ENCODE measurements around the gene CCR6.
"Not testable (repeated sequence)": the region's sequence is repeated elsewhere in the genome, so short reads cannot be mapped to it uniquely, and the experiment has no call there.

CCR6 gene

DNA sequence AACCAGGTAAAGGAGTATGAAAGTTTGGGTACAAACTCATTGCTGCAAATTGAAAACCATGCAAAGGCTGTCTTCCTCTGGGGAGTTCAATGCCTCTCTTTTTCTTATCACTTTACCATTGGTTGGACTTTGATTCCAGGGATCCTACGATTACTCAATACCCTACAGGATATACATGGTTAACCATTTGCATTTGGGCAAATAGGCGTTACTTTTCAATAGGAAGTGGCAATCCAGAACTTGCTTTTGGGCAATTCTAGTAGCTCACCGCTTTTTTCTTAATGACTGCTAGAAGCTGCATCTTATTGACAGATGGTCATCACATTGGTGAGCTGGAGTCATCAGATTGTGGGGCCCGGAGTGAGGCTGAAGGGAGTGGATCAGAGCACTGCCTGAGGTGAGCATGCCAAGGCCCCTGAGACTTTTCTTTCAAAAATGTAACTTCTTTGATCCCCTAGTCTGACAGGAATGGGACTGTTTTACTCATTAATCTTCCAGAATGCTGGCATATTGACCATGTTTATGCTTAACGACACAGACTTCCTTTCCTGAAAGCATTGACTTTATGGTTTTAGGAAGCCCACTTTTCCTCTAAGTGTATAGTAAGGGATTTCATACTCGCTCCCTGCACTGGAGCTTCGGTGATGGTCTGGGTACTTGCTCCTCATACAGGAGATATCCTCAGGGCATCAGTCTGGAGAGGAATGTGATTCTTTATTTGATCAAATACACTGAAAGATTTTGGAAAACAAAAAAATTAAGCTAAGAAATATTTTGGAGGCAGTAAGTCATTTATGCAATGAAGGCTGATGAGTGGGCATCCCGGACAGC, at the start of gene CCR6:
TSS of gene CCR6 (plus strand) at position 270 of the 831 bp plus-strand sequence. CDS start 13,039 bp downstream, outside the sequence.
- no peaks in the 10 kb centered on the region for H3K9me3 ChIP-seq (ENCODE audit: control insufficient read depth, insufficient read depth, low read length)
- no peaks in the 10 kb centered on the region for H3K4me1 ChIP-seq (ENCODE audit: control insufficient read depth, insufficient read depth, low read length)
- H3K9ac ChIP-seq (ENCODE audit: low read depth, low read length), result no peak within 1 kb of the TSS
- H3K36me3 ChIP-seq (ENCODE audit: control insufficient read depth, insufficient read depth, low read length), result no peaks in the 10 kb centered on the region
- H3K4me3 ChIP-seq (ENCODE audit: low read depth, low read length), result no peak within 1 kb of the TSS
- H3K27me3 ChIP-seq (ENCODE audit: control insufficient read depth, insufficient read depth, low read length), result no peaks in the 10 kb centered on the region

DNA sequence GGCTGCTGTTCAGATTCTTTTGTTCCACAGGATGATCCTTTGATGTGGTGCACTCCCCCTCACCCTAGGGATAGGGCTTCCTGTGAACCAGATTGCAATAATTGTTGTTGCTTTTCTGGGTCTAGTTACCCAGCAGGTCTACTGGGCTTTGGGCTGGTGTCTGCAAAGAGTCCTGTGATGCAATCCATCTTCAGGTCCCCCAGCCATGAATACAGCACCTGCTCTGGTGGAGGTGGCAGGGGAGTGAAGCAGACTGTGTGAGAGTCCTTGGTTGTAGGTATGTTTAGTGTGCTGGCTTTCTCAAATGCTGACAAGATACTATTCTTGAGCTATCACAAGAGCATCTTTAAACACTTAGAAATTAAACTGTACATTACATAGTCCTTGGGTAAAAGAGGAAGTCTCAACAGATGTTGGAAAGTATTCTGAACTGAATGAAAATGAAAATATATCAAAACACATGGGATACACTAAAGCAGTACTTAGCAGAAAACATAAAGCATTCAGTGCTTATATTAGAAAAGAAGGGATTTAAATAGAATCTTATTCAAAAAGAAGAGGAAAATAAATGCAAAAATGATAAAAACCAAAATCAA, 49.1 kb upstream of the CCR6 start:
- H3K9ac ChIP-seq (ENCODE audit: low read depth, low read length), result no peak overlapping the region
- no peaks in the 10 kb centered on the region for H3K36me3 ChIP-seq (ENCODE audit: control insufficient read depth, insufficient read depth, low read length)
- H3K4me1 ChIP-seq (ENCODE audit: control insufficient read depth, insufficient read depth, low read length), result no peaks in the 10 kb centered on the region
- no peaks in the 10 kb centered on the region for H3K9me3 ChIP-seq (ENCODE audit: control insufficient read depth, insufficient read depth, low read length)
- no peak overlapping the region for H3K4me3 ChIP-seq (ENCODE audit: low read depth, low read length)
- H3K27me3 ChIP-seq (ENCODE audit: control insufficient read depth, insufficient read depth, low read length), result no peaks in the 10 kb centered on the region

DNA sequence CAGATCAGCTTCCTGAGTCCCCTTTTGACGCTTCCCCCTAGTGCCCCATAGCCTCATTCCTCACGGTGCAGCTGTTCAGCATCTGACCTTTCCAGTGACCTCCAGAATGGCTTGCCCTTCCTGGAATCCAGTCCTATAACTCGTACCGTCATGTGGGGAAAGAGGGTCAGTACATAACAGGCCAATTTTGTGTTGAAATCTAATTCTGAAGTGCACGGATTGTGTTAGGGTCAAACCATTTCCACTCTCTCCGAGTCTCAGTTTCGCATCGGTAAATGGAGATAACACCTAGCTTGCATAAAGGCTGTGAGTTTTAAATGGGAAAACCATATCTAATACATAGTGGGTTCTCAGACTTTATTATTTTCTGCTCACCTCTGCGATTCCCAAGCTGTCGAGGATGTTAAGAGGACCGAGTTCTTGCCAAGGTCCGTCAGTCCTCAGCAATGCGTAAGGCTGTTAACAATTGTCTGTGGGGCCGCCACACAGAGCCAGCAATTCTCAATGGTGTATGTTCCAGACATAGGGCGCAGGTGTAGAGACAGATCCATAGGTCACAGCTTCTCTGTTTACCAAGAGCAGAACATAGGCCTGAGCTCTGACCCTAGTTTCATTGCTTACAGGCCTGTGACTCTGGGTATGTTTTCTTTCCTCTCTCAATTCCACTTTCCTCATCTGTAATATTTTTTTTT, 45.5 kb upstream of the CCR6 start:
- Histone ChIP-seq H3K27me3 (ENCODE audit: control insufficient read depth, insufficient read depth, low read length) (no peaks in the 10 kb centered on the region), H3K9ac (ENCODE audit: low read depth, low read length) (no peak overlapping the region), H3K9me3 (ENCODE audit: control insufficient read depth, insufficient read depth, low read length) (no peaks in the 10 kb centered on the region), H3K4me3 (ENCODE audit: low read depth, low read length) (no peak overlapping the region), H3K36me3 (ENCODE audit: control insufficient read depth, insufficient read depth, low read length) (no peaks in the 10 kb centered on the region), H3K4me1 (ENCODE audit: control insufficient read depth, insufficient read depth, low read length) (no peaks in the 10 kb centered on the region)

DNA sequence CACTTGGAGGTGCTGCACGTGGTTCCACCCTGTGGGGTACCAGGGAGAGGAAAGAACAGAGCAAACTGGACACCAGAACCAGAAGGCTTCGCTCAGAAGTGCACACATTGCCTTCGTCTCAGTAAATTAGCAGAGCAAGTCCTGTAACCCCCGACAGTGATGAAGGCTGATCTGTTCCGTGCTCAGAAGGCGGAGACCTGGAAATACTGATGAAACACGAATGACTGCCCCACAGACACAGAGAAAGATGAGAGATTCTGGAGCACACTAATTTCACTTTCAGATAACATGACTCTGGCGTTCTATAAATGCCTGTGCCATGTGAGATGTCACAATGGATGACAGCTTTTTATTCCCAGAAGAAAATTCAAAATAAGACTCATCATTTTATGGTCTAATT, 44.2 kb upstream of the CCR6 start:
- no peak overlapping the region for H3K9ac ChIP-seq (ENCODE audit: low read depth, low read length)
- H3K36me3 ChIP-seq (ENCODE audit: control insufficient read depth, insufficient read depth, low read length), result no peaks in the 10 kb centered on the region
- H3K4me1 ChIP-seq (ENCODE audit: control insufficient read depth, insufficient read depth, low read length), result no peaks in the 10 kb centered on the region
- no peaks in the 10 kb centered on the region for H3K9me3 ChIP-seq (ENCODE audit: control insufficient read depth, insufficient read depth, low read length)
- H3K4me3 ChIP-seq (ENCODE audit: low read depth, low read length), result no peak overlapping the region
- no peaks in the 10 kb centered on the region for H3K27me3 ChIP-seq (ENCODE audit: control insufficient read depth, insufficient read depth, low read length)

DNA sequence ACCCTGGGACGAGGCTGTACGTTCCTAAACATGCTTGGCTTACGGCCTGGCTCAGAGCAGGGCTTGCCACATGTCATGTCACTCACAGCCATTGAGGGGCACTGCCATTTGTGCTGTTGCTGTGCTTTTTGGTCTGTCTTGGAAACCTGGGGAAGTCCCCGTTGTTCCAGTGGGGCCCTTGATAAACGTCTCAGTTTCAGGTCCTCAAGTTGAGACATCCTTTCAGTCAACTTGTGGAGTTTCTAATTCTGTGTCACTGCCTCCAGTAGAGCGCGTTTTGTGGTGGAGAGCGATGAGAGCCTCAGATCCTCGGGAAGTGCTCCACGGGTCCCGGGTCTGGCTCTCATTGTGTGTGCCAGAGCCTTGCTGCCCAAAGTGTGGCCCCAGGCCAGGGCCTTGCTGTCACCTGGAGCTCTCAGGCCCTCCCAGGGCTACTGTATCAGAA, 43.0 kb upstream of the CCR6 start:
- H3K4me3 ChIP-seq (ENCODE audit: low read depth, low read length), result no peak overlapping the region
- no peaks in the 10 kb centered on the region for H3K4me1 ChIP-seq (ENCODE audit: control insufficient read depth, insufficient read depth, low read length)
- H3K36me3 ChIP-seq (ENCODE audit: control insufficient read depth, insufficient read depth, low read length), result no peaks in the 10 kb centered on the region
- H3K27me3 ChIP-seq (ENCODE audit: control insufficient read depth, insufficient read depth, low read length), result no peaks in the 10 kb centered on the region
- H3K9me3 ChIP-seq (ENCODE audit: control insufficient read depth, insufficient read depth, low read length), result no peaks in the 10 kb centered on the region
- H3K9ac ChIP-seq (ENCODE audit: low read depth, low read length), result no peak overlapping the region

DNA sequence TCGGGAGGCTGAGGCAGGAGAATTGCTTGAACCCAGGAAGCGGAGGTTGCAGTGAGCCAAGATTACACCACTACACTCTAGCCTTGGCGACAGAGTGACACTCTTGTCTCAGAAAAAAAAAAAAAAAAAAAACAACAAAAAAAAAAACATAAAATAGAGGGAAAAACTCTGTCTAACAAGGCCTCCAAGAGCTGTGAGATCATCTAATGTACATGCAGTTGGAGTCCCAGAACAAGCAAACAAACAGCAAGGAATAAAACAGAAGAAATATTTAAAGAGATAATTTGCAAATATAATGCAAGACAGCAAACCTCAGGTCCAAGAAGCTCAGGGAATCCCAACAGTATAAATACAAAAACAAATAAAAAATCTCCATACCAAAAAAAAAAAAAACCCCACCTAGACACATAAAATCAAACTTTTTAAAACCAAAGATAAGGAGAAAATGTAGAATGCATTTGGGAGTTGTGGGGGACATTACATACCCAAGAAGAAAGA, 35.0 kb upstream of the CCR6 start:
- no peaks in the 10 kb centered on the region for H3K36me3 ChIP-seq (ENCODE audit: control insufficient read depth, insufficient read depth, low read length)
- peaks cover 4% of the 10 kb centered on the region for H3K9me3 ChIP-seq (ENCODE audit: control insufficient read depth, insufficient read depth, low read length)
- H3K4me3 ChIP-seq (ENCODE audit: low read depth, low read length), result no peak overlapping the region
- no peaks in the 10 kb centered on the region for H3K27me3 ChIP-seq (ENCODE audit: control insufficient read depth, insufficient read depth, low read length)
- H3K4me1 ChIP-seq (ENCODE audit: control insufficient read depth, insufficient read depth, low read length), result no peaks in the 10 kb centered on the region
- no peak overlapping the region for H3K9ac ChIP-seq (ENCODE audit: low read depth, low read length)

DNA sequence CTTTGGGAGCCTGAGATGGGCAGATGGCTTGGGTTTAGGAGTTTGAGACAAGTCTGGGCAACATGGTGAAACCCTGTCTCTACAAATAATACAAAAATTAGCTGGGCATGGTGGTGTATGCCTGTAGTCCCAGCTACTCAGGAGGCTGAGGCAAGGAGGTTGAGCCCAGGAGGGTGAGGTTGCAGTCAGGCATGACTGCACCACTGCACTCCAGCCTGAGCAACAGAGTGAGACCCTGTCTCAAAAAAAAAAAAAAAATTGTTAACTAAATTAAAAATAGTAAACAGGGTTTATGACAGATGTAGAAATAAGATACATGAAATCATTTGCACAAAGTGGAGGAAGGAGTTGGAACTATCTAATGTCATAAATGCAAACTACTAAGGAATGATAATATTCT, 34.2 kb upstream of the CCR6 start:
- H3K9me3 ChIP-seq (ENCODE audit: control insufficient read depth, insufficient read depth, low read length); H3K4me1 ChIP-seq (ENCODE audit: control insufficient read depth, insufficient read depth, low read length); H3K4me3 ChIP-seq (ENCODE audit: low read depth, low read length); H3K36me3 ChIP-seq (ENCODE audit: control insufficient read depth, insufficient read depth, low read length); H3K9ac ChIP-seq (ENCODE audit: low read depth, low read length); H3K27me3 ChIP-seq (ENCODE audit: control insufficient read depth, insufficient read depth, low read length): not testable (repeated sequence)

DNA sequence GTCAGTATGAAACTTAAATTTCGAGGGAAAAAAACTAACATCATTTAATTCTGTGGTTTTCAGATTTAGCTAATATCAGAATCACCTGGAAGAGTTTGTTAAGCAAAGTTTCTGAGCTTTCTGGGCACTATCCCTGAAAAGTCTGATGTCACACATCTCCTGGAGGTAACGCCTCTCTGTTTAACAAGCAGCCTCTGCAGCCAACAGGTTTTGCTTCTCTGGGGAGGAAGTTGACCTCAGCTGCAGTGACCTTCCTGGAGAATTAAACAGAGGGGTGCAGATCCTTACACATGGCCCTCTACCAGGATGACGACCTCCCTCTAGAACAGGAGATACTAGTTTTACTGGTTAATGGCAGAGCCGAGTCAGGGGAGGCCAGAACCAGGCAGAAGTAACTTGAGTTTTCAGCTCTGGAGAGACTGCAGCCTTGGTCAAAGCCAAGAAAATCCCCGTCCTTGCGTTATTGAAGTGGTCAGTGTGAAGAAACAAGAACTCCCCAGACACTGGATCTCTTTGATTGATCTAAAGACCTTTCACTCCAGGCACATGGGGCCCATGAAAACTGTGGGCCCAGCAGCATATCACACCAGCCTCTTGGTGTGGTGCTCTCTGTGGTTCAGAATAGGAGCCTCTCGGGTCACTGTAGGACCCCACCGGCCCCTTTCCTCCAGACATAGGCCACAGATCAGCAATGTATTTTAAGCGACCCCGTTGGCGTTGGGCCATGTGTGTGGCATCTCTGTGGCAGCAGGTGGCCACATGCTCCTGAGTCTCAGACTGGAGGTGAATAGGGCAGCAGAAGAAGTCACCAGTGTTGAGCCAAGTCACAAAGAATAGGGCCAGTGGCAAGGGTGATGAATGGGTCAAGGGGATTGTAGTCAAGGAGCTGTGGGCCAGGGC, 33.4 kb upstream of the CCR6 start:
- Histone ChIP-seq H3K9me3 (ENCODE audit: control insufficient read depth, insufficient read depth, low read length) (peaks cover 4% of the 10 kb centered on the region), H3K4me1 (ENCODE audit: control insufficient read depth, insufficient read depth, low read length) (no peaks in the 10 kb centered on the region), H3K4me3 (ENCODE audit: low read depth, low read length) (no peak overlapping the region), H3K27me3 (ENCODE audit: control insufficient read depth, insufficient read depth, low read length) (no peaks in the 10 kb centered on the region), H3K9ac (ENCODE audit: low read depth, low read length) (no peak overlapping the region), H3K36me3 (ENCODE audit: control insufficient read depth, insufficient read depth, low read length) (no peaks in the 10 kb centered on the region)

DNA sequence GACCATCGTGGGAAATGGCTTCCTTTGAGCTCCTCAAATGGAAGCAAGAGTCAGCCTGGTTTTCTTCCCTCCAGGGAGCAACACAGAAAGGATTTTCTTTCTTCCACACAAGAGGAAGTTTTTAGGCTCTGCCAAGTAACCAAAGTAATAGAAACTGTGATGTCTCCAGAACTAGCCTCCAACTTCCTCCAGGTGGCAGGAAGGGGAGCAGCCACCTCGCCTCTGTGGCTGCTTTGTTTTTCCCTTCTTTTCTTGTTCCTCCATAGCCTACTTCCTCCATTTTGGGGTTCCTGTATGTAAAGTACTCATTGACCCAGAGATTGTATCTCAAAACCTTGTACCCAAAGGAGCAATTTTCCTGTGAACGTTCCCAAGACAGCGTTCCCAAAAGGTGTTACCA, 32.7 kb upstream of the CCR6 start:
- Histone ChIP-seq H3K36me3 (ENCODE audit: control insufficient read depth, insufficient read depth, low read length) (no peaks in the 10 kb centered on the region), H3K27me3 (ENCODE audit: control insufficient read depth, insufficient read depth, low read length) (no peaks in the 10 kb centered on the region), H3K4me1 (ENCODE audit: control insufficient read depth, insufficient read depth, low read length) (no peaks in the 10 kb centered on the region), H3K4me3 (ENCODE audit: low read depth, low read length) (no peak overlapping the region), H3K9ac (ENCODE audit: low read depth, low read length) (no peak overlapping the region), H3K9me3 (ENCODE audit: control insufficient read depth, insufficient read depth, low read length) (peaks cover 4% of the 10 kb centered on the region)

DNA sequence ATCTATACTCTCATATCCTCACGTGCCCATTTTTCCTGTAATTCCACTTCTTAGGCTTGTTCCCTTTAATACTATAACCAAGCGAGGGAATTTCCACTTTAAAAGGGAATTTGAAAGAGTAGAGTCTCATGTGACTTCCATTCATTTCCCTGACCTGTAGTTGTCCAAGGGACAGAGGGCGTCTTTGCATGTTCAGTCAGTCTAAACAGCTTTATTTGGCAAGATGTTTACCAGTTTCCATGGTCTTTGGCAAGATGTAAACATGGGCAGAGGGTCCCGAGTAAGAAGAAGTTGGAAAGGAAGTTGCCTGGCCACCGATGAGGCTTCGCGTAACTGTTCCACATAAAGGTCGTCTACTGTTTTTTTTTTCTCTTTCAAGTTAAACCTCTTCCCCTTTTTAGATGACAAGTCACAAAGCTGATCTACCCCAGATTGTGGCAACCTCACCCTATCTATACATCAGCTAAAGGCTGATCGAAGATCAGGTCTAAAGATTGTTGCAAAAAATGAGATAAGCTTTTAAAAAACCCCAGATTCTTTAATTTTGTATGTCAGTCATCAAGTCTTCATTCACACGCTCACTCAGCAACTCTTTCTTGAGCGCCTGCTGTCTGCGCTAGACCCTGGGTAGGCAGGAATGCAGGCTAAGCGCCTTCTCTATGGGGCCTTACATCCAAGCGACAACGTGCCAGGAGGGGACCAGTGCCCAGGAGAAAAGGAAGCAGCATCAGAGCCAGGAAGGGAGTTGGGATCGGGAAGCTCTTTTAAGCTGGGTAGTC, 31.7 kb upstream of the CCR6 start:
- Histone ChIP-seq H3K4me3 (ENCODE audit: low read depth, low read length) (no peak overlapping the region), H3K36me3 (ENCODE audit: control insufficient read depth, insufficient read depth, low read length) (no peaks in the 10 kb centered on the region), H3K9me3 (ENCODE audit: control insufficient read depth, insufficient read depth, low read length) (peaks cover 4% of the 10 kb centered on the region), H3K27me3 (ENCODE audit: control insufficient read depth, insufficient read depth, low read length) (no peaks in the 10 kb centered on the region), H3K4me1 (ENCODE audit: control insufficient read depth, insufficient read depth, low read length) (no peaks in the 10 kb centered on the region), H3K9ac (ENCODE audit: low read depth, low read length) (no peak overlapping the region)

DNA sequence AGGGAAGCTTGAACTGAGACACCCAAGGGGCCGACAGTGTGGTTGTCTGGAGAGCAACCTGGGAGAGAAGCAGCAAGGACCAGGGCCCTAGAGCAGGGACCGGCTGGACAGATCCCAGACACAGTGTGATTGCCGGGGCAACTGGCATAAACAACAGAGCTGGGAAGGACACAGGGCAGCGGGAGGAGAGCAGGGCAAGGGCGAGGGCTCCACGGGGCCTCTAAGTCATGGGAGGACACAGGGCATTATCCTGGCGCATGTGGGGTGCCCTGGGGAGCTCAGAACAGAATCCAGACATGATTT, 31.1 kb upstream of the CCR6 start:
- Histone ChIP-seq H3K9ac (ENCODE audit: low read depth, low read length) (no peak overlapping the region), H3K9me3 (ENCODE audit: control insufficient read depth, insufficient read depth, low read length) (peaks cover 3% of the 10 kb centered on the region), H3K4me3 (ENCODE audit: low read depth, low read length) (no peak overlapping the region), H3K27me3 (ENCODE audit: control insufficient read depth, insufficient read depth, low read length) (no peaks in the 10 kb centered on the region), H3K36me3 (ENCODE audit: control insufficient read depth, insufficient read depth, low read length) (no peaks in the 10 kb centered on the region), H3K4me1 (ENCODE audit: control insufficient read depth, insufficient read depth, low read length) (no peaks in the 10 kb centered on the region)
